Transverse colon (tissue), 4 donors: ENCODE results near the gene NR4A3. TPM values are rescaled to one million over a fixed set of nuclear protein-coding genes. Genes with fewer than 3 reads are reported as not detected.

Experiments
- DNase-seq: peaks from one replicate; pipeline ENCODE4 v3.0.0-alpha.2; 2019
- H3K27ac ChIP-seq, 4 donors: fragments of 200-600 bp; sonication (generic); 2 replicates each; pipeline ENCODE4 v1.5.1; 2016 to 2018; ENCODE audit warnings: inconsistent platforms in 4 of 4
- H3K27me3 ChIP-seq: fragments of 200-600 bp; sonication (generic); 2 replicates; pipeline ENCODE4 v1.5.1; 2017; ENCODE audit warnings: inconsistent platforms
- H3K36me3 ChIP-seq, 4 donors: fragments of 200-600 bp; sonication (generic); 2 replicates each; pipeline ENCODE4 v1.5.1; 2017 to 2019; ENCODE audit warnings: inconsistent platforms in 4 of 4
- H3K4me1 ChIP-seq, 4 donors: fragments of 200-600 bp; sonication (generic); 2 replicates each; pipeline ENCODE4 v1.5.1; 2017 to 2020; ENCODE audit warnings: inconsistent platforms in 4 of 4
- H3K4me3 ChIP-seq, 4 donors: fragments of 200-600 bp; sonication (generic); 1 replicate in 1 of 4; 2 replicates in 3 of 4; pipeline versions ENCODE4 v1.5.1 to v1.6.1; 2017 to 2019; ENCODE audit warnings: inconsistent platforms in 4 of 4
- H3K9me3 ChIP-seq, 2 donors: fragments of 200-600 bp; sonication (generic); 2 replicates each; pipeline ENCODE4 v1.5.1; 2017 to 2019; ENCODE audit warnings: inconsistent platforms in 2 of 2
- CTCF ChIP-seq, 5 experiments: fragments of 200-600 bp in 3 of 5; fragments of 450-650 bp in 2 of 5; sonication (generic) in 3 of 5; IDR thresholded peaks; 1 replicate in 2 of 5; 2 replicates in 3 of 5; pipeline ENCODE4 v1.5.1; 2016 to 2017; ENCODE audit warnings: antibody characterized with exemption in 5 of 5, inconsistent platforms in 3 of 5, mild to moderate bottlenecking in 2 of 5, moderate library complexity in 1 of 5
- EP300 ChIP-seq: sonication (generic); formaldehyde crosslinking; IDR thresholded peaks from one replicate; pipeline ENCODE4 v1.6.1; 2017; ENCODE audit warnings: antibody characterized with exemption, low read depth
- POLR2A ChIP-seq: fragments of 450-650 bp; IDR thresholded peaks from one replicate; pipeline ENCODE4 v1.6.1; 2016; ENCODE audit warnings: antibody characterized with exemption, mild to moderate bottlenecking, moderate library complexity
- POLR2AphosphoS5 ChIP-seq, 3 donors: sonication (generic); formaldehyde crosslinking; IDR thresholded peaks; one replicate each; pipeline ENCODE4 v1.6.1; 2016; ENCODE audit warnings: antibody characterized with exemption in 3 of 3
- WGBS, 2 donors: methylation state at CpG; one replicate each; pipeline ENCODE4 v1.1.5; 2018; ENCODE audit warnings: low coverage in 1 of 2; 5-methylcytosine and 5-hydroxymethylcytosine counted together
- in situ Hi-C, 4 donors: fragments of 200-750 bp; cut with MboI; loops; one replicate each; pipeline versions ENCODE4 v1.15.0 to v1.15.1; 2017; ENCODE audit warnings: low sequenced_read_pairs in 3 of 4, low pct_ligation_motif_present in 1 of 4, low pct_unique_long_range_greater_than_20kb in 1 of 4
- intact Hi-C: fragments of 100-400 bp; cut with DNase I; formaldehyde crosslinking; loops from one replicate; pipeline ENCODE4 v1.15.1; 2023; ENCODE audit warnings: low total_unique reads
- total RNA-seq, 4 donors: library from RNA; depleted of rRNA; stranded (reverse); fragments of >200 nt; gene quantifications; one replicate each; pipeline ENCODE4 v1.1.0, GENCODE V29; 2016

NR4A3 gene
- total RNA-seq, 4 donors from 2014 or later: 0.48 to 3.4 (median 1.3) TPM

- H3K9me3 ChIP-seq: no peaks in the 10 kb centered on the region
- TF ChIP-seq EP300 (no peak), CTCF (IDR thresholded peaks at IDR 0.05) (no peak), POLR2A (no peak), POLR2AphosphoS5 (IDR thresholded peaks at IDR 0.05) (no peak)
- peaks cover 9 to 21% (median 18%) of the 10 kb centered on the region in 4 donors for H3K4me1 ChIP-seq
- WGBS, 2 donors: 65% methylated on average over 72 of the region's 78 CpGs; no CpG with 5 or more reads in 1 of the 2 donors
- in situ Hi-C loops (no loop called here), intact Hi-C loops (no loop called here)
- peaks cover 84% of the 10 kb centered on the region for H3K27me3 ChIP-seq
- DNase-seq: no peak
- no peak overlapping the region for H3K4me3 ChIP-seq
- no peak overlapping the region for H3K27ac ChIP-seq
- H3K36me3 ChIP-seq: no peaks in the 10 kb centered on the region
Measured at GRCh38 chr9:99828417-99829176, 6.9 kb downstream of the NR4A3 start.

GRCh38 chr9:99831857-99832557 lies 10.3 kb downstream of the NR4A3 start:
- intact Hi-C loops: no loop called here
- Histone ChIP-seq H3K27ac (no peak overlapping the region), H3K4me3 (no peak overlapping the region), H3K9me3 (no peaks in the 10 kb centered on the region), H3K36me3 (no peaks in the 10 kb centered on the region), H3K4me1 (no peaks in the 10 kb centered on the region), H3K27me3 (peaks cover 50% of the 10 kb centered on the region)
- in situ Hi-C loops: no loop called here
- no peak for DNase-seq
- WGBS, 2 donors: 75 to 90% methylated on average over 3 of the region's 3 CpGs
- TF ChIP-seq POLR2A (no peak), CTCF (IDR thresholded peaks at IDR 0.05) (no peak), EP300 (no peak), POLR2AphosphoS5 (IDR thresholded peaks at IDR 0.05) (no peak)

GRCh38 chr9:99832558-99832864 lies 10.8 kb downstream of the NR4A3 start:
- Histone ChIP-seq H3K9me3 (no peaks in the 10 kb centered on the region), H3K4me3 (no peak overlapping the region), H3K27ac (no peak overlapping the region), H3K36me3 (no peaks in the 10 kb centered on the region), H3K4me1 (no peaks in the 10 kb centered on the region), H3K27me3 (peaks cover 47% of the 10 kb centered on the region)
- in situ Hi-C loops (no loop called here), intact Hi-C loops (no loop called here)
- DNase-seq: no peak
- 90 to 96% methylated on average over 7 of the region's 7 CpGs for WGBS, 2 donors
- no peak for TF ChIP-seq POLR2AphosphoS5 (IDR thresholded peaks at IDR 0.05)
- no peak for TF ChIP-seq CTCF (IDR thresholded peaks at IDR 0.05)
- TF ChIP-seq POLR2A: no peak
- TF ChIP-seq EP300: no peak

- DNase-seq: no peak
- Histone ChIP-seq H3K4me1 (no peaks in the 10 kb centered on the region), H3K9me3 (no peaks in the 10 kb centered on the region), H3K27me3 (peaks cover 35% of the 10 kb centered on the region), H3K4me3 (no peak overlapping the region), H3K36me3 (no peaks in the 10 kb centered on the region), H3K27ac (no peak overlapping the region)
- intact Hi-C loops (no loop called here), in situ Hi-C loops (no loop called here)
- WGBS, 2 donors: 91 to 96% methylated on average over 3 to 4 of the region's 4 CpGs
- TF ChIP-seq EP300 (no peak), CTCF (IDR thresholded peaks at IDR 0.05) (no peak), POLR2AphosphoS5 (IDR thresholded peaks at IDR 0.05) (no peak), POLR2A (no peak)
Measured at GRCh38 chr9:99833735-99834134, 12.1 kb downstream of the NR4A3 start.
